Stimulated activated CD8-positive, alpha-beta memory T cell treated with anti-CD3 and anti-CD28 coated beads, Interleukin-7, amount 100 ng/mL, for 1 hour (primary cell): ENCODE data around the gene SLC3A2.

ENCODE experiments used
- DNase-seq, 2 donors: peaks; one replicate each; pipeline ENCODE4 v3.0.0-alpha.2; 2020; ENCODE audit warnings: low read depth in 2 of 2

Gene SLC3A2

DNA sequence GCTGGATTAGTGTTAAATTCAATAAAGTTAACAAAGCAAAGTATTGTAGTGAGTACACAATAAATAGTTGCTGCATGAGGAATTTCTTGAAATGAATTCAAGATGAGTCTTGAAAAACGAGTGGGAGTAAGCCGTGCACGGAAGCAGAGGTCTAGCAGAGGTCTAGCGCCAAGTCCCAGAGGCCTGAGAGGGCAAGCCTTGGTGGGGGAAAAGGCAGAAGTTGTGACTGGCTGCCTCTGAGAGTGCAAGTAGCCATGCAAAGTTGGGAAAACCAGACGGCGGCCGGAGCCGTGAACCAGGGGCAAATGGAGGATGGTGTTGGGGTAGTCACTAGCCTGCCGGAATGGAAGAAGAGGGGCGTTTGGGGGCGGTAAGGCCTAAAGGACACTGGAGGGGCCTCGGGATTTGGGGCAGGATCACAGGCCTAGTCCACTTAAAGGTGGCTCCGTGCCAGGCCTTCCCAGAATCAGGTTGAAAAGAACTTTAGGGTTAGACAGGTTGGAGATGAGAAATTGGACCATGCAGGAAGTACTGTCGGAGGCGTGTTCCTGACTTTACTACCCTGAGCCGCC, 379 bp upstream of the SLC3A2 start:
- no peak for DNase-seq

DNA sequence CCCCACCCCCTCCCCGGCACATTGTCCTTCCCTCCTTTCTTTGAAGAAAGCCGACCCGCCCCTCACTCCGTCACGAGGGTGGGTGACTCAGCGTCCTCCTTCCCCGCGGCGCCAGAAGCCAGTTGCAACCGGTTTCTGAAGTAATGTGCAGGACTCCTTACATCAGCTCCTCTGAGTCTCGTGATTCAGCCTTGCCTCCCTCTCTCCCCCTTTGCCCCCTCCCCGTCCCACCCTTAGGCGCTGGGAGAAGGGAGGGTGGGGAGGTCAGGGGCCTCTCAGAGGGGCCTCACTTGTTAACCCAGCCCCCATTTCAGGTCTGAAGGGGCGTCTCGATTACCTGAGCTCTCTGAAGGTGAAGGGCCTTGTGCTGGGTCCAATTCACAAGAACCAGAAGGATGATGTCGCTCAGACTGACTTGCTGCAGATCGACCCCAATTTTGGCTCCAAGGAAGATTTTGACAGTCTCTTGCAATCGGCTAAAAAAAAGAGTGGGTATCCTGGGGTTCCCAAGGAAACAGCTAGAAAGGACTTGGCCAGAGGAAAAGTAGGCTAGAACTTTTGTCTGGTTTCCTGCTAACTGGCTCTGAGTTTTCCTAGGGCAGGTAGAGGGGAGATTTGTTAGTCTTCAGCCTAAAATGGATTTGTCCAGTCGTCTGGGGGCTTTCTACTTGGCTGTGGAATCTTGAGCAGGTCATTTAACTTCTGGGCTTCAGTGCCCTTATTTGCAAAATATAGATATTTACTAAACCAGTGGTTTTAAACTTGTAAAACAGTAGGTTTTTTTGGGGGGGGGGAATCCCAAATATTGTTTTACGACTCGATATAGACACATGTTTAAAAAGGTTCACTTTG, 1.1 kb downstream of the SLC3A2 start:
- peak; percentile 82 to 86 for DNase-seq

GRCh38 chr11:62882431-62882749, 1.7 kb downstream of the SLC3A2 start:
- DNase-seq: no peak

GRCh38 chr11:62882788-62883501, 2.2 kb downstream of the SLC3A2 start:
- no peak for DNase-seq

DNA sequence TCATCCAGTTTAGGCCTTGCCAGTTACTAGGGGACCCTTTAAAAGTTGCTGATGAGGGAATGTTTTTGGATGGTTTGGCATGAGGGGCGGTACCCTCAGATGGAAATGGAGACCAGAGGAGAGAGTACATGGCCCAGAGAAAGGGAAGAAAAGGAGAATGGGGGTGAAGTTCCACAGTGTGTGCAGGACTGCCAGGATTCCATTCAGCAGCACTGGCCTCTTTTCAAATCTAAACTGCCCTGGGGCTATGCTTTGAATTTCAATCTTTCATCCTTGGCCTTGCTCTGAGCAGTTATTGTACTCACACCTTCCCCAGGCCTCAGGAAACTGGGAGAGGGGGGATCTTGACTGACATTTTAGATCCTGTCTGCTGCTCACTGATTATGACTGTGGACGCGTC, 3.0 kb downstream of the SLC3A2 start:
- no peak for DNase-seq

- no peak for DNase-seq
Observed at GRCh38 chr11:62885137-62885750, 4.5 kb downstream of the SLC3A2 start.

DNA sequence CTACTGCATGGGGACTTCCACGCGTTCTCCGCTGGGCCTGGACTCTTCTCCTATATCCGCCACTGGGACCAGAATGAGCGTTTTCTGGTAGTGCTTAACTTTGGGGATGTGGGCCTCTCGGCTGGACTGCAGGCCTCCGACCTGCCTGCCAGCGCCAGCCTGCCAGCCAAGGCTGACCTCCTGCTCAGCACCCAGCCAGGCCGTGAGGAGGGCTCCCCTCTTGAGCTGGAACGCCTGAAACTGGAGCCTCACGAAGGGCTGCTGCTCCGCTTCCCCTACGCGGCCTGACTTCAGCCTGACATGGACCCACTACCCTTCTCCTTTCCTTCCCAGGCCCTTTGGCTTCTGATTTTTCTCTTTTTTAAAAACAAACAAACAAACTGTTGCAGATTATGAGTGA, 7.7 kb downstream of the SLC3A2 start:
- no peak for DNase-seq

DNA sequence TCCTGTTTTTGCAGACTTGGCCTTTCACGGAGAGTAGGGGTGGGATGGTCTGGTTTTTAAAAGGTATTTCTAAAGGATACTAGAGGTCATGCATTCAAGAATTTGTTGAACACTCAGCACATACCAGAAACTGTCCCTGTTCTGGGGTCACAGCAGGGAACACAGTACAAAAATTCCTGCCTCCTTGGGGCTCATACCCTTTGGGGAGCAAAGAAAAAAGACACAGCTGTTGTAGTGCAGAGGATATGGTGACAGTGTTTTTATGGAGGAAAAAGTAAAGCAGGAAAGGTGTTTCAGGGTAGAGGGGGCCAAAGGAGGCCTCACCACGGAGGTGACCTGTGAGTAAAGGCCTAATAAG, 8.4 kb downstream of the SLC3A2 start:
- DNase-seq: no peak

DNA sequence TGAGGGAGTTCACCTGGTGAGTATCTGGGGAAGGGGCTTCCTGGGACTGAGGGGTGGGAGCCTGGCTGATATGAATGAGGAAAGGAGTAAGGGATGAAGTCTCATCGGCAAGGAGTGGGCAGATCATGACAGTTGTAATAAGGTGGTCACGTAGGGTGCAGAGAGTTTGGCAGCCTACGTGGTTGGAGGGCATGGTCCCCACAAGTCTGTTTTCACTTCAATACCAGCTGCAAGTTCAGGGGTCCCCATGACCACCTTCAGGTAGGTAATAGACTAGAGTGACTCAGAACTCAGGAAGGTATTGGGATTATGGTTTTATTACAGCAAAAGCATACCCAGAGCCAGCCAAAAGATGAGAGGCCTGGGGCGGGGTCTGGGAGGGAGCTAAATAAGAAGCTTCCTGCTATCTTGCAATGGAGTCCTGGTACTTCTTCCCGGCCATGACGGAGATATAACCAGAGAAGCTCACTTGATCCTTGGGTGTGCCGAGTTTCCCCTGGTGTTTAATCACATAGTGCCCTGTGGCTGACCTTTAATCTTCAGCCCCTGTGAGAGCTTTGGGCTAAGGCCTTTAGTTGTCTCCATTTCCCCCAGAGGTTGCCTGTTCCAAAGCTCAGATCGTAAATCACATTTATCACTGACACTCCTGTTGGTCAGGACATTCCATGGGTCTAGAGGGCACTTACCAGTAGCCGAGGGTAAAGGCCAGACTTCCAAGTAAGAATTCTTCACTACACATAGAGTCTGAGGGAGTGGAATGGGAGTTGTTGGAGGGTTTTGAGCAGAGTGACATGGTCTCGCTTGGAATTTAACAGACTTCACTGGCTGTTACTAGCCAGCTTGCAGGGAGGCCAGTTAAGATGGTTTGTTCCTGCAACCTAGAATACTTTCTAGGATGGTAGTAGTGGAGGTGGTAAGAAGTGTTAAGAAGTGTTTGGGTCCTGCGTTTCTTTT, 9.1 kb downstream of the SLC3A2 start:
- no peak for DNase-seq

DNA sequence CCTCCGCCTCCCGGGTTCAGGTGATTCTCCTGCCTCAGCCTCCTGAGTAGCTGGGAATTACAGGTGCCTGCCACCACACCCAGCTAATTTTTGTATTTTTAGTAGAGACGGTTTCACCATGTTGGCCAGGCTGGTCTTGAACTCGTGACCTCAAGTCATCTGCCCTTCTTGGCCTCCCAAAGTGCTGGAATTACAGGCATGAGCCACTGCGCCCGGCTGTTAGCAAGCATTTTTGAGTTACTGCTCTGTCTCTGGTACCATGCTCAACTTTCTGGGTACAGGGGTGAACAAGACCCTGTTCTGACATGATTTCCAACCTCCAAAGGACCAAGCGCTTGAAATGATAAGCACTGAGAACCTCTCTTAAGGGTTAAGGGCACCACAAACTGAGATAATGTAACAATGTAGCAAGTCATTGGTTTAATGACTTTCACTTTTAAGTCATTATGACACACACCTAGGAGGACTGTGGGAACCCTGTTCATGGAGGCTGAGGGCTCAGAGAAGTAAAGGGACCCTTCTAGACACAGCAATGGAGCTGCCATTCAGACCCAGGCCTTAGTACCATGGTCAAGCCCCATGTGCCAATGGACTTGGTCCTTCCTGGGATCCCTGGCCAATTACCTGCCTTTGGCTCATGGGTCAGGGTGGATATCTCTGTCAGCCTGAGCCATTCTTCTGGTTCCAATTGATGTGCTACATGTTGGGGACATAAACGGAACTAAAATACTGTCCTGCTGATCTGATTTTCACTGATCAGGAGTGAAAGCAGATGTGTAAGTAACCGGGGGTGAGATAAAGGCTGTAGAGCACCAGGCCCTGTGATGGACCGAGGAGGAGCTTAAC, 11.6 kb downstream of the SLC3A2 start:
- DNase-seq: no peak

DNA sequence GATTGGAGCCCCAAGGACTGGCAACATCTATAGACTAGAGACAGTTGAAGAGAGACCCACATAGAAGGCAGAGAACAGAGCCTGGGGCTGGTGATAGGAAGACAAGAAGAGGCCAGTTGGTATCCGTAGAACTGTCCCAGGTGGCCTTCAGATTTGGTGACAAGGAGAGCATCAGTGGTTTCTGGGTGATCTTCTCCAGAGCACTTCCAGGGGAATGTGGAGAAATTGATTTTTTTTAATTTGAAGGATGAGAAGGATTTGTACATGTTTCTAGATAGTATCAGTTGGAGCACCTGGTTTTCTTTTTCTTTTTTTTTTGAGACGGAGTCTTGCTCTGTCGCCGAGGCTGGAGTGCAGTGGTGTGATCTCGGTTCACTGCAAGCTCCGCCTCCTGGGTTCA, 14.8 kb downstream of the SLC3A2 start:
- no peak for DNase-seq

GRCh38 chr11:62896049-62896448, 15.4 kb downstream of the SLC3A2 start:
- no peak for DNase-seq

DNA sequence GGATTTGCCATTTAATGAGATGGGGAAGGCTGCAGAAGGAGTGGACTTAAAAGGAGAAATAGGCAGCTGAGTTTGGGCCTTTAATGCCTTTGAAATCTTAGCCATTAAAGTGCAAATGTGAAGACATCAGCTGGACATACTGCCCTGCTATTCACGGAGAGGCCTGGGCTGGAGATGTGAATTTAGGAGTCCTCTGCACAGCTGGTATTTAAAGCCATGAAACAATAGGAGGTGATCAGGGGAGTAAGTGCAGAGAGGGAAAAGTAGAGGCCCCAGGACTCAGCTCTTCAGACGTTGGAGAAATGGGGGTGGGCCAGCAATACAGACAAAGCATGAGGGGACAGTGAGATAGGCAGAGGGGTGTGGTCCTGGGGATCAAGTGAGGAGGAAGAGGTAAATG, 16.6 kb downstream of the SLC3A2 start:
- no peak for DNase-seq

GRCh38 chr11:62898027-62898426, 17.3 kb downstream of the SLC3A2 start:
- DNase-seq: no peak

- no peak for DNase-seq
Observed at GRCh38 chr11:62902932-62903331, 22.2 kb downstream of the SLC3A2 start.

GRCh38 chr11:62905296-62905695, 24.6 kb downstream of the SLC3A2 start:
- no peak for DNase-seq

DNA sequence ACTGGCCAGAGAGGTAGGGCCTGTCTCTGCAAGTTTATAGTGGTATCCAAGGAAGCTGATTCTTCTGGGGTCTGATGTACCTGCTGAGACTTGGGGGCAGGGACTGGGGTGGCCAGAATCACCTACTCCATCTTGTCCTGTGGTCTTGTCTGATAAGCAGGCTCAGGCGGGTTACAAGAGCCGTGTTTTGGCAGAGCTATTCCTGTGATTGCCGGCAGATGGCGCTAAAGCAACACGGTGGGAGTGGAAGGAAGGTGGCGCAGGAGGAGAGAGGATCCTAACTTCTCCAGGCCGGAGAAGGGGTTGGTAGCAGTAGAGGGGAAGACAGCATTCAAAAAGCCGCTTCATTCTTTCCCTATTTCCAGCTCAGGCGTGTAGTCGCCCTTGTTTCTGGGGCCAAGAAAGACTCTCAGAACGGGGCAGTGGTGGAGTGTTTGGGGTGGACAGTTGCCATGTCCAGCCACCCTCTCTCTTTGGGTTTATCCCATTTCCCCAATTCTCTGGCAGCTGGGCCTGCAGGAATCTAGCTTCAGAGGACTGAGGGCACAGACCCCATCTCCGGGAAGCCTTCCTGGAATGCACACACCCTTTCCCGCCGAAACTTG, 25.3 kb downstream of the SLC3A2 start:
- DNase-seq: peak; percentile 56 to 69

DNA sequence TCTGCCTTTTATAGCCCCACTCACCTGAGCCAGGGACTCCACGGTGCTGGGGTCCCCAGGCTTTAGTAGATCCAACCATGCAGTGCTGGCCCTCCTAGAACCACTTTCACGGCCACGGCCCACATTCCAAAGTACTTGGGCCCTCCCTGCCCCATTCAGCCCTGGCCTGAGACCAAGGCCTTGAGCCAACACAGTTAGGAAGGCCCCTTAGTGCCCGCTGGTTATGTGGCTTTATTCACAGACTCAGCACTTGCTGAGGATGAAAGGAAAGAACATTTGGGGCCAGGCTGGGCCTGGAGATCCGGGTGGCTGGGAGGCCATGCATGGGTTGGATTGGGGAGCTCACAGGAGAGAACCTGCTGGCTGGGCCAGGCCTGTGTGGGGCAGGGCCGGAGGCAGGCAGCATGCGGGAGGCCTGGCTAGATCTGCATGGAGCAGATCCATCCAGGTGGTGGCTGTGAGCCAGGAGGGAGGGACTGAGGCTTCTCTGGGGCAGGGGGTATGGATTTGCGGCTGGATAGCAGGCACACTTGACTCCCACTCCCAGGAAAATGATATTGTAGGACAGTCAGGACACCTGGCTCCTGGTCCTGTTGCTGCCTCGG, 27.9 kb downstream of the SLC3A2 start:
- no peak for DNase-seq

- DNase-seq: no peak
Observed at GRCh38 chr11:62909107-62909894, 28.6 kb downstream of the SLC3A2 start.
